Ishikawa (cell line): ENCODE data around the gene ERICH3.

ENCODE experiments used
- CEBPB ChIP-seq: IDR thresholded peaks from 2 replicates; pipeline ENCODE4 v1.6.1; 2012
- CREB1 ChIP-seq: IDR thresholded peaks from 2 replicates; pipeline ENCODE4 v1.6.1; 2012; ENCODE audit warnings: low read depth
- EGR1 ChIP-seq: IDR thresholded peaks from 2 replicates; pipeline ENCODE4 v1.6.1; 2012
- EP300 ChIP-seq: IDR thresholded peaks from 2 replicates; pipeline ENCODE4 v1.6.1; 2012; ENCODE audit warnings: borderline replicate concordance
- FOXM1 ChIP-seq: IDR thresholded peaks from 2 replicates; pipeline ENCODE4 v1.6.1; 2012; ENCODE audit warnings: low read depth, borderline replicate concordance
- MAX ChIP-seq: IDR thresholded peaks from 2 replicates; pipeline ENCODE4 v1.6.1; 2012
- NFIC ChIP-seq: IDR thresholded peaks from 2 replicates; pipeline ENCODE4 v1.6.1; 2012
- RAD21 ChIP-seq: IDR thresholded peaks from 2 replicates; pipeline ENCODE4 v1.6.1; 2012; ENCODE audit warnings: low read depth
- REST ChIP-seq: IDR thresholded peaks from 2 replicates; pipeline ENCODE4 v1.6.1; 2012; ENCODE audit warnings: low read depth, mild to moderate bottlenecking
- TAF1 ChIP-seq: IDR thresholded peaks from 2 replicates; pipeline ENCODE4 v1.6.1; 2012; ENCODE audit warnings: low read depth, mild to moderate bottlenecking
- TCF12 ChIP-seq: IDR thresholded peaks from 2 replicates; pipeline ENCODE4 v1.6.1; 2012; ENCODE audit warnings: low read depth
- TEAD4 ChIP-seq: IDR thresholded peaks from 2 replicates; pipeline ENCODE4 v1.6.1; 2012
- USF1 ChIP-seq: IDR thresholded peaks from 2 replicates; pipeline ENCODE4 v1.6.1; 2012
- YY1 ChIP-seq: IDR thresholded peaks from 2 replicates; pipeline ENCODE4 v1.6.1; 2012; ENCODE audit warnings: low read depth

GRCh38 chr1:74689621-74690363 is 16.2 kb upstream of the ERICH3 start:
- TF ChIP-seq RAD21 (peak; percentile 87), CEBPB (no peak), TAF1 (no peak), EP300 (no peak), YY1 (no peak), MAX (no peak), USF1 (no peak), TEAD4 (no peak), EGR1 (no peak), CREB1 (no peak), REST (no peak), TCF12 (no peak), FOXM1 (no peak), NFIC (no peak)
